Motor neuron (in vitro differentiated cells): ENCODE measurements around the gene SNRPN. TPM values are rescaled to one million over a fixed set of nuclear protein-coding genes. Genes with fewer than 3 reads are reported as not detected.
"Not testable (repeated sequence)": the region's sequence is repeated elsewhere in the genome, so short reads cannot be mapped to it uniquely, and the experiment has no call there.

Source experiments
- ATAC-seq, 8 experiments: fragments of 200-7000 bp; cut with Tn5 transposase; replicated peaks in 6 of 8; 2 replicates each; pipeline ENCODE4 v1.8.0; 2021; ENCODE audit warnings: mild to moderate bottlenecking in 8 of 8, moderate library complexity in 8 of 8
- H3K27ac ChIP-seq, 2 donors: fragments of 250-450 bp; sonication (Bioruptor Pico); 2 replicates each; pipeline ENCODE4 v1.9.0; 2021; ENCODE audit warnings: antibody characterized with exemption in 2 of 2, mild to moderate bottlenecking in 2 of 2, moderate library complexity in 1 of 2
- H3K4me1 ChIP-seq, 2 donors: fragments of 250-450 bp; sonication (Bioruptor Pico); replicated peaks in 1 of 2; 2 replicates each; pipeline ENCODE4 v1.6.1; 2021; ENCODE audit warnings: antibody characterized with exemption in 2 of 2, mild to moderate bottlenecking in 2 of 2, moderate library complexity in 1 of 2
- H3K4me3 ChIP-seq, 5 donors: fragments of 250-450 bp; sonication (Bioruptor Pico); 2 replicates each; pipeline ENCODE4 v1.9.0; 2021; ENCODE audit warnings: antibody characterized with exemption in 5 of 5, mild to moderate bottlenecking in 5 of 5, moderate library complexity in 4 of 5
- WGBS, 10 experiments: fragments of 450-650 bp; shearing (Covaris generic); methylation state at CpG; one replicate each; pipeline ENCODE4 v1.0.0; 2022; 5-methylcytosine and 5-hydroxymethylcytosine counted together
- in situ Hi-C, 9 experiments: fragments of 400-800 bp; cut with MboI; loops; one replicate each; pipeline ENCODE4 v1.15.0; 2021; ENCODE audit warnings: low sequenced_read_pairs in 9 of 9, low pct_unique_long_range_greater_than_20kb in 2 of 9; ENCODE audit not compliant: unreplicated experiment in 9 of 9
- total RNA-seq, 8 experiments: library from RNA; unstranded; fragments of 300-600 nt; gene quantifications; 2 replicates each; pipeline versions ENCODE4 v1.2.3 to v1.2.4, GENCODE V29; 2022

The SNRPN gene
- total RNA-seq, 8 experiments from 2014 or later: 61.7 to 619 (median 256) TPM

DNA sequence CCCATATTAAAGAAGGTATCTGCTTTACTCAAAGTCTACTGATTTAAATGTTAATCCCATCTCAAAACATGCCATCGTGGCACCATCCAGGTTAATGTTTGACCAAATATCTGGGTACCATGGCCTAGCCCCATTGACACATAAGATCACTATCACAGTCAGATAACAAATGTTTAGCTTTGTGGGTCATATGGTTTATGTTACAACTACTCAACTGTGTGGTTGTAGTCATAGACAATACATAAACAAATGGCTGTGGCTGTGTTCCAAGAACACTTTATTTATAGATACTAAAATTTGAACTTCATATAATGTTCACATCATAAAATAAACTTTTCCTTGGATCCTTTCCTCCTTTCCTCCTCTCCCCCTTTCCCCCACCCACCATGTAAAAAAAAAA lies 9.8 kb upstream of the SNRPN start:
- ATAC-seq: no peak
- Histone ChIP-seq H3K27ac (no peak overlapping the region), H3K4me3 (no peak overlapping the region), H3K4me1 (no peaks in the 10 kb centered on the region)
- 0 to 100% (median 40%) methylated on average over 1 of the region's 1 CpG; no CpG with 5 or more reads in 5 of the 10 experiments for WGBS, 10 experiments
- in situ Hi-C loops: no loop called here

DNA sequence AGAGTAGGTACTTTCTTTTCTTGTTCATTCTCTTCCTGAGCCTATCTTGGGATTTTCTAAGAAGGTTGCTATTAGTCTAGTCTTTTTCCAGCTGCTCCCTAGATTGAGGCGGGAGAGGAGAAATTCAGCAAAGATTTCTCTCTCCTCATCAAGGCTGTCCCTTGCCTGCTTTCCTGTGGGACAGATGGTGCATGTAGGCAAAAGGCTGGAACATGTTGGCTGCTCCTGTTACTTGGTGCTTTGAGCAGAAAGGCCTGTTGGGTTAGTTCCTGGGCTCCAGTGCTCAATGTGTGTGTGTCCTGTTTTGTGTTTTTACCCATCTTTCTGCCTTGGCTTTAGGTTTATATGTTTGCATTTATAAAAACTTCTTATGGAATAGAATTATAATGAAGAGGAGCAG lies 9.1 kb upstream of the SNRPN start:
- no peak overlapping the region for H3K4me3 ChIP-seq
- 9 to 100% methylated on average over 1 of the region's 1 CpG; no CpG with 5 or more reads in 8 of the 10 experiments for WGBS, 10 experiments
- H3K4me1 ChIP-seq: no peaks in the 10 kb centered on the region
- in situ Hi-C loops: no loop called here
- H3K27ac ChIP-seq: no peak overlapping the region
- no peak for ATAC-seq

DNA sequence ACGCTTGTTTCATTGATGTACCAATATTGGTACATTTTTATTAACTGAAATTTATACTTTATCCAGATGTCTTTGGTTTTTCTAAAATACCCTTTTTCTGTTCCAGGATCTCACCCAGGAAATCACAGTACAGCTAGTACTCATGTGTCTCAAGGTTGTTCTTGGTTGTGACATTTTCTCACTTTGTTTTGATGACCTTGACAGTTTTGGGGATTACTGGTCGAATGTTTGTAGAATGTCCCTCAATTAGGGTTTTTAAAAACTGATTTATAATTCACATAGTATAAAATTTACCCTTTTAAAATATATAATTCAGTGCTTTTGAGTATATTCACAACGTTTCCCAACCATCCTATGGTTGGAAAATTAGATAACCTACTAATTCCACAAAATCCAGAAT lies 6.3 kb upstream of the SNRPN start:
- Histone ChIP-seq H3K27ac (no peak overlapping the region), H3K4me3 (no peak overlapping the region), H3K4me1 (no peaks in the 10 kb centered on the region)
- WGBS, 10 experiments: 0 to 100% (median 42%) methylated on average over 1 to 3 of the region's 3 CpGs
- in situ Hi-C loops: no loop called here
- no peak for ATAC-seq

DNA sequence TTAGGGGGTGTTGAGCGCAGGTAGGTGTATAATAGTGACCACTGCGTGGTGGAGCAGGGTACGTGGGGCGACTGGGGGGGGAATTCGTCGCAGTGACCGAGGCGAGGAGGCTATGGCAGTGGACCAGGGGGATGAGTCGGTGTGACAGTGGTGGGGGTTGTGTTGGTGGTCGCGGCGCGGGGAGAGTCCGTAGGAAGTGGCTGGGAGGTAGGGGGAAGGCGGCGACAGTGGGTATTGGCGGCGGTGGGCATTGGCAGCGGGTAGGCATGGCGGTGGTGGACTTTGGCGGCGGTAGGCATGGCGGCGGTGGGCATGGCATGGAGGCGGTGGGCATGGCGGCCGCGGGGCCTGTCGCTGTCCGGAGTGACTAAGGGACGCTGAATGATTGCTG lies 739 bp downstream of the SNRPN start:
- 30 to 47% (median 35%) methylated on average over 2 to 7 of the region's 31 CpGs; no CpG with 5 or more reads in 6 of the 10 experiments for WGBS, 10 experiments
- Histone ChIP-seq H3K4me1 (peaks cover 0 to 3% of the 10 kb centered on the region in 2 donors), H3K27ac (peak overlapping the region; percentile 91), H3K4me3 (peak overlapping the region; percentile 50 to 79 (median 63))
- ATAC-seq: peak in 5 of 8 experiments; percentile 2 to 14 (median 11)
- in situ Hi-C loops: no loop called here

DNA sequence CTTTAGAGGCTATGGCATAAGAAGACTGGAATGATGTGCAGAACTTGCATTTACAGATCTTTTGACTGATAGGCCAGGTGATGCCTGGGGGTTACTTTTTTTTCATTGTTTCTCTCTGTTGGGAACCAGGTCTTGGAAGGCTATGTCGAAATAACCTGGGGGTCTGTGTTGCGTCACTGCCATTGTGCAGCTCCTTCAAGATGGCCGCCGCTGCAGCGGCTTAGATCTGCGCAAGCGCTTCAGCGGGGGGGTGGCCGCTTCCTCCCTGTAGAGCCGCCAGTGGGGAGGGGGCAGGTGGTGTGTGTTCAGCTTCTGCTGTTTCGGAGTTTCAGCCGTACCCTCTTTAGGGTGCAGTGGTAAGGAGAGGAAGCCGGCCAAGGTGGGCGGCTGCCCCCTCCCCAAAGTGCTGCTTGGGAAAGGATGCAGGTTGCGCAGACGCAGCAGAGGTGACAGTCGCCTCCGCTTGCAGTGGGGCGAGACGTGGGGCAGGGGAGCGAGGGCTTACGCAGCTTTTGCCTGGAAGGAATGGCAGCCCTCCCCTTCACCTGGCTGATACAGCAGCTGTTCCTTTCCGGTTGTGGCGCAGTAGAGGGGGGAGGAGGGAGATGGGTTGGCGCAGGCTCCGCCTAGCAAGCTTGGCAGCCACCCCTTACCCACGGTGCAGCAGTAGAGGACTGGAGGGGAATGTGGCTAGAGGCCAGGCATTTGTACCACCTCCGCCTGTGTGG lies 1.5 kb downstream of the SNRPN start:
- peaks cover 0 to 3% of the 10 kb centered on the region in 2 donors for H3K4me1 ChIP-seq
- peak overlapping the region; percentile 50 to 79 (median 63) for H3K4me3 ChIP-seq
- in situ Hi-C loops: no loop called here
- H3K27ac ChIP-seq: peak overlapping the region; percentile 91
- ATAC-seq: peak; percentile 63 to 85 (median 84)
- 0 to 50% (median 14%) methylated on average over 1 to 5 of the region's 28 CpGs; no CpG with 5 or more reads in 5 of the 10 experiments for WGBS, 10 experiments

DNA sequence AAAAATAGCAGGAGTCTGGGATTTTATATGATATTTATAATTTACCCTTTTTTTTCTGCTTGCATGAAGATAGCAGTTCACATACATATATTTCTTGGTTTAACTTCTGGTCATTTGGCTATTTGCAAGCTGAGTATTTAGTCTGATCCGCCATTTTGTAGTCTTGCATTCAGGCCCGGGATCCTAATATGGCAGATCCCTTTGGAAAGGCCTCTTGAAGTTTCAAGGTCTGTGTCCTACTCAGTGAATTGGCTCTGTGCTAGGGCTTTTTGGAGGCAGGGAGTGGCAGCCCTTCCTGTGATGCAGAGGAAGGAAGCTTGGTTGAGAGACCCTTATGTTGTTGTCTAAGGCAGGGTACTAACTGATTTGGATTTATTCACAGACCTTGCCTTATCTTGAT lies 2.9 kb downstream of the SNRPN start:
- no peak for ATAC-seq
- H3K4me3 ChIP-seq: peak overlapping the region in 4 of 5 donors; percentile 50 to 79 (median 63)
- WGBS, 10 experiments: 36 to 90% (median 73%) methylated on average over 1 to 2 of the region's 2 CpGs; no CpG with 5 or more reads in 4 of the 10 experiments
- in situ Hi-C loops: no loop called here
- H3K27ac ChIP-seq: no peak overlapping the region
- peaks cover 0 to 3% of the 10 kb centered on the region in 2 donors for H3K4me1 ChIP-seq

DNA sequence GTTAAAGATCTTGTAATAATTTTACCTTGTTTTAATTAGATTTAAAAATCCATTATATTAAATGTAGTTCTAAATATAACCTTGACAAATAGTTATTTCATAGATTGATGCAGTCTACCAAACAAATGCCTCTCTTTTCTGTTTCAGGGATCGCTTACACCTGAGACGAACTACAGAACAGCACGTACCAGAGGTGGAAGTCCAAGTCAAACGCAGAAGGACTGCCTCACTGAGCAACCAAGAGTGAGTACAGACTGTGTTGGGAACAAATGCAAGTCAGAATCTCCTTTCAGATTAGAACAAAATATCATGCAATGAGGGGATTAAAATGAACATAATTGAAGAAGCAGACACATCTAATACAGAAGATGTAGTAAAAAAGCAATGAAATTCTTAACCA lies 7.2 kb downstream of the SNRPN start:
- H3K27ac ChIP-seq: no peak overlapping the region
- in situ Hi-C loops: no loop called here
- no peak overlapping the region for H3K4me3 ChIP-seq
- H3K4me1 ChIP-seq: no peaks in the 10 kb centered on the region
- ATAC-seq: no peak
- 60 to 100% (median 75%) methylated on average over 1 to 4 of the region's 4 CpGs; no CpG with 5 or more reads in 2 of the 10 experiments for WGBS, 10 experiments

DNA sequence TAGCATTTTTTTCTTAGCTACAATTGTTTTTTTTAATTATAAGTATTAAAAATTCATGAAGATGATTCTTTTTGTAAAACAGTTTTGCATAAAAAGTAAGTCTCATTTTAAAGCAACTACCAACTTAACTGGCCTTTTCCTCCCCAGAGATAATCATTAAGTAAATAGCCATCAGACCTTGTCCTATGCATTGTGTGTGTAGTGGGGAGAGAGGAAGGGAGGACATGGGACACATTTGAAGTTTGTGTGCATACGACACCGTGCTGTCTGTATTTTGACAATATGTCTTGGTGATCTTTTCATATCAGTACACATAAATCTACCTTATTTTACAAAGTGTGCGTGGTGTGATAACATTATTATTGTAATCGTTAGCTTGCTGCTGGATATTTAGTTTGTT lies 8.1 kb downstream of the SNRPN start:
- 50 to 100% (median 87%) methylated on average over 2 to 4 of the region's 4 CpGs for WGBS, 10 experiments
- Histone ChIP-seq H3K4me3 (no peak overlapping the region), H3K27ac (no peak overlapping the region), H3K4me1 (no peaks in the 10 kb centered on the region)
- in situ Hi-C loops: no loop called here
- no peak for ATAC-seq

DNA sequence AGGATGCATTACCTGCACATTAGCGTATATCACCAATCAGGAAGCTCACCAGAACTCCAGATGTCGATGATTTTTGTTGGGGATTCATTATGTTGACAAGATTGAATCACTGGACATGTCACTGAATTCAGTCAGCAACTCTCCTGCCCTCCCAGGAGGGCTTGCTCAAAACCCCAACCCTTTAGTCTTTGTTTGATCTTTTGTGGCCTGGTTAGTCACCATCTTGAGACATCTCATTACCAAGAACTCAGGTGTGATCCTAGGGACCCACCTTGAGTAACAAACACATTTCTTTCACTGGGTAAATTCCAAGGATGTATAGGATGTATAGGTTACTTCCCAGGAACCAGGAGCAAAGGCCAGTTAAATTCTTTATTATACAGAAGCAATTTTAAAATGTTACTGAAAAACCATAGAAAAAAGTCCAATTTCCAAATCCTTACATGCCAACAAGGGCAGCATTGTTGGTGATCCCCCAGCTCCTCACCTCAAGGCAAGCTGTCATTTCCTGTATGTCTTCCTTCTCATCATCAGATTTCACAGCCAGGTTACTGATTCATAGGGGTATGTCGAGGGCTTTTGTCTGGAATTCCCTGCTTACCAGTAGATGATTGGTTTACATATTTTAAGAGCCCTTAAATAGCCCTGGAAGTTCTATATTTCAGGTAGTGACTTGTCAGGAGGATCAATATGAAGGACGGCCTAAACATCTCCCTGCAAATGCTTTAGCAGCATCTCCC lies 11.7 kb downstream of the SNRPN start:
- no peak overlapping the region for H3K27ac ChIP-seq
- H3K4me3 ChIP-seq: no peak overlapping the region
- ATAC-seq: no peak
- 40 to 79% (median 65%) methylated on average over 1 to 4 of the region's 4 CpGs; no CpG with 5 or more reads in 2 of the 10 experiments for WGBS, 10 experiments
- in situ Hi-C loops: no loop called here
- no peaks in the 10 kb centered on the region for H3K4me1 ChIP-seq

DNA sequence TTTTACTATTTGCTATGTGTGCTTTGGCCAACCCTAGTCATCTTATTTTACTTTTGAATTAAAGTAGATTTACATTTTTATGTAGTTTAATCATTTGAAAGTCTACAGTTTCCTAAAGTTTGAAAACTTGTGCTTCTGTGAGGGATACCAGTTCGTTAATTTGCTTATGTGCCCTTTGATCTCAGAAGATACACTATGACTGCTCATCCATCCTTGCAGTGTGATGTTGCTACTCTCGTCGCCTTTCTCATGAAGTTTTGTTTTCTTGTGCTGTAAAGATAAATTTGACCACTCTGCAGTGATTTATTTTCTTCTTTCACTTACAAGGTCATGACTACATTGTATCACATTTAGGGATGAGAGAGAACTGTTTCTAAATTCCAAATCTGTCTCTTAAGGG lies 16.3 kb downstream of the SNRPN start:
- Histone ChIP-seq H3K4me1 (no peaks in the 10 kb centered on the region), H3K27ac (no peak overlapping the region), H3K4me3 (no peak overlapping the region)
- no peak for ATAC-seq
- WGBS, 10 experiments: 25 to 93% (median 57%) methylated on average over 1 to 3 of the region's 3 CpGs
- in situ Hi-C loops: no loop called here

DNA sequence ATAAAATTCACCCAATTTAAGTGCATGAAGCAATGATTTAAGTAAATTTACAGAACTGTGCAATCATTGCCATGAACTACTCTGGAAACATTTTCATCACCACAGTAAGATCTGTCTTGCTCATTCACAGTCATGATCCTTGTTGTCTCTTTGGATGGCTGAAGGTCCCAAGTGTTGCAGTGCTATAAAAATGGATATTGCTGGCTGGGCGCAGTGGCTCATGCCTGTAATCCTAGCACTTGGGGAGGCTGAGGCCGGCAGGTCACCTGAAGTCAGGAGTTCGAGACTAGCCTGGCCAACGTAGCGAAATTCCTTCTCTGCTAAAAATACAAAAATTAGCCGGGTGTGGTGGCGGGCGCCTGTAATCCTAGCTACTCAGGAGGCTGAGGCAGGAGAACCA lies 17.0 kb downstream of the SNRPN start:
- ATAC-seq: no peak
- Histone ChIP-seq H3K4me1 (no peaks in the 10 kb centered on the region), H3K4me3 (no peak overlapping the region), H3K27ac (no peak overlapping the region)
- WGBS, 10 experiments: 20 to 100% (median 72%) methylated on average over 1 to 8 of the region's 8 CpGs; no CpG with 5 or more reads in 2 of the 10 experiments
- in situ Hi-C loops: no loop called here

DNA sequence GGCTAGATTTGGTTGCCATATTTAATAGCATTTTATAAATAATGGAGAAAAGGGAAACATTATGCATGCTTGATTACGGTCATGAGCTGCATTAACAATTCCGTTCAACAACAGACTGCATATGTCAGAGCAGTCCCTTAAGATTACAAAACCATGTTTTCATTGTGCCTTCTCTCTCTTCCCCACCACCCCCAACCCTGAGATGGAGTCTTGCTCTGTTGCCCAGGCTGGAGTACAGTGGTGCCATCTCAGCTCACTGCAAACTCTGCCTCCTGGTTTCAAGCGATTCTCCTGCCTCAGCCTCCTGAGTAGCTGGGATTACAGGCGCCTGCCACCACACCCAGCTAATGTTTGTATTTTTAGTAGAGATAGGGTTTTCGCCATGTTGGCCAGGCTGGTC lies 17.9 kb downstream of the SNRPN start:
- H3K4me3 ChIP-seq, in situ Hi-C loops, H3K4me1 ChIP-seq, ATAC-seq, H3K27ac ChIP-seq: not testable (repeated sequence)
- WGBS, 10 experiments: 47 to 100% (median 82%) methylated on average over 2 to 5 of the region's 5 CpGs; no CpG with 5 or more reads in 2 of the 10 experiments

DNA sequence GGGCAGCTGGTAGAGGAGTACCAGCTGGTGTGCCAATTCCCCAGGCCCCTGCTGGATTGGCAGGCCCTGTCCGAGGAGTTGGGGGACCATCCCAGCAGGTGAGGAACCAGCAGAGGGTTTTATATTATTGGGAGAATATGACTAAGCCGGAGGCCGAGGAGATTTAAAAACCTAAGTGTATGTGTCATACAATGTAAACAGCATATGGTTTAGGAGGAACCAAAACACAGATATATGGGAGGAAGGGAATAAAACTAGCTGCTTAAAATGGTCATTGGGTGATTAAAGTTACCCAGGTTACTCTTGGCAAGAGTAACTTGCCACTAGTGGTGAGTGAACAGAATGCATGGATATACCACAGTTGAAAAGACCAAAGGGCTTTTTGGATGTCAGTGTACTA lies 22.1 kb downstream of the SNRPN start:
- 0 to 100% (median 89%) methylated on average over 1 to 3 of the region's 3 CpGs; no CpG with 5 or more reads in 4 of the 10 experiments for WGBS, 10 experiments
- in situ Hi-C loops: no loop called here
- no peak for ATAC-seq
- H3K27ac ChIP-seq: no peak overlapping the region
- H3K4me1 ChIP-seq: no peaks in the 10 kb centered on the region
- H3K4me3 ChIP-seq: no peak overlapping the region
